Stimulated activated CD8-positive, alpha-beta memory T cell treated with anti-CD3 and anti-CD28 coated beads, Interleukin-15, amount 100 ng/mL, for 48 hours (primary cell): ENCODE data around the gene RAB3GAP1.
A peak's percentile ranks its signal among the peaks of the same experiment; 100 is the strongest.
"Not testable (repeated sequence)": the region's sequence is repeated elsewhere in the genome, so short reads cannot be mapped to it uniquely, and the experiment has no call there.

Source experiments
- DNase-seq, 2 donors: peaks; one replicate each; pipeline ENCODE4 v3.0.0-alpha.2; 2020; ENCODE audit warnings: low read depth in 2 of 2

RAB3GAP1 gene

GRCh38 chr2:135052042-135052876 is at the start of gene RAB3GAP1:
Gene RAB3GAP1, plus strand, starts transcription at chr2:135052292. Its CDS starts 16 bp downstream, at chr2:135052308.
- DNase-seq, result peak; percentile 89 to 92

GRCh38 chr2:135002836-135003235 is 49.3 kb upstream of the RAB3GAP1 start:
- DNase-seq, result no peak

- peak; percentile 42 to 56 for DNase-seq
These were observed 47.9 kb upstream of the RAB3GAP1 start for GRCh38 chr2:135004005-135004746.

DNA sequence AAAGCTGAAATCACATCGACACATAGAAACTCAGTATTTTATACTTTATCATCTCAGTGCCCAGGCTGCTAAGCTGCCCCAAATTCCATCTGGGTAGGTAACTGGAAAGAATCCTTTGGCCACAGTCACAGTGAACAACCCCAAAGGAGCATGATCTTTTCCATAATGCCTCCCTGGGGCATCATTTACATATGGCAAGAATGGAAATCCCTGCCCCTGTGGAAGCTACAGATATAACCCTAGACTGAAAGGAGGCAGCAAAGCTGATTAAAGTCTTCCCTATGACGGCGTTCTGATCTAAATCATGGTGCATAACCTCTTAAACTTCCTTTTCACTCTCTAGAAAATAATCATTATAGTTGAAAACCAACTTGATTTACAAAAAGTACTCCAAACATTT is 46.3 kb upstream of the RAB3GAP1 start:
- DNase-seq, result no peak

GRCh38 chr2:135009339-135009738 is 42.8 kb upstream of the RAB3GAP1 start:
- no peak for DNase-seq

GRCh38 chr2:135010200-135010942 is 41.7 kb upstream of the RAB3GAP1 start:
- DNase-seq, result no peak

- DNase-seq, result no peak
These were observed 40.5 kb upstream of the RAB3GAP1 start for GRCh38 chr2:135011633-135012032.

- no peak for DNase-seq
These were observed 30.5 kb upstream of the RAB3GAP1 start for GRCh38 chr2:135021618-135022017.

DNA sequence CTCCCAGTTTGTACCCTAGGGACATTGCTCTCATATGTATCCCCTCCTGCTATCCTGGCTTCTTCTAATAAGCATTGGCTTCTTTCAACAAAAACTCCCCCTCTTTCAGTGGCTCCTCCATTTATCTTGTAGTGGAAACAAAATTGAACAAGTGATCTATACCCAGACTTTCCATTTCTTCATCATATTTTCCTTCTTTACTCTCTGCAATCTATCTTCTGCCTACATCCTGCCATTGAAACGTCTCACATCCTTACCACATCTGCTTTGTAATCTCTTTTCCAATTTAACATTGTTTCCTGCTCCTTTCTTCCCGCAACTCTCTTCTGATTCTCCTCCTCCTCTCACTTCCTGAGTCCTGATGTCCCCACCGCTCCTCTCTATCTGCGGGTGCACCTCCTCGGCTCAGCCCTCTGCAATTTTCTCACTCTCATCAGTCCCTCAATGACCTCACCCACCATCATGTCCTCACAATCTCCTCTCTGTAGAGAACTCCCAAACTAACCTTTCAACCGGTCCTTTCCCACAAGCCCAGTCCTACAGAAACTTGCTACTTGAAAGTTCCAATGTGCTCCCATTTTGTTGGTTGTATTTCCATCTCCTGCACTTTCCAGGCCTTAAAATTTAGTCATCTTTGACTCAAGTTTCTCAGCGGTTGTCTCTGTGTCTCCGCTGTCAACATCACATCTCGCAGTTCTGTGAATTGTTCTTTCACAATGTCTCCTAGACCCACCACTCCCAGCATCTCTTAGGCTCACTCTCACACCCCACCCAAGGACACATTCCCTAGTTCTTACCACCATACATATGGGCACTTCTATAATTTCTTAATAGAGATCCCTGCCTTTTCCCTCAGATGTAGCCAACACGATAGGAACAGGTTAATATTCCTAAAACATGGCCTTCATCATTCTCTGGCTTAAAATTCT is 28.9 kb upstream of the RAB3GAP1 start:
- DNase-seq, result no peak

DNA sequence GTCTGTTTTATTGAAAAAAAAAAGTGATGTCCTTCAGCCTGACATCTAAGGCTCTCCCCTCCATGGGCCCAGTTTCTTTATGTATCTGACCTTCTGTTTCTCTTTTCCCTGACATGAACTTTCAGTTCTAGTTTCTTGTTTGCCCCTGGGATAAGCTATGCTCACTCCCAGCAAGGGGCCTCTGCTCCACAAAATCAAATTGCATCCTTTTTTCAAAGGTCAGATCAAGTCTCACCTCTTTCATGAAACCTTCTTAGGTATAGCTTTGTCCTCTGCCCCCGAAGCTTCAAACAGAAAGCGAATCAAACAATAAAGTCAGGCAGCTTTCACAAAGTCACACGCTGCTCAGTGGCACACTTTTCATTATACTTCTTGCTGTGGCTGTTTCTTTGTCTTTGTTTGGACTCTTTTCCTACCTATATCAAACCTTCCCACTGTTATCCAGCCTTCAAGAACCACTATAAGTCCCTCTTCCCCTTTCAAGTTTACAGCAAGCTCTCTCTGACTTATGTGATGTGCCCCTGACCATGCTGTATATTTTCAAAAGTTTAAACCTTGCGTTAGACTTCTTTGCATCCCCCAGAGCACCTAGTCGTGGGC is 28.1 kb upstream of the RAB3GAP1 start:
- DNase-seq, result no peak

- DNase-seq, result no peak
These were observed 22.5 kb upstream of the RAB3GAP1 start for GRCh38 chr2:135029481-135030134.

GRCh38 chr2:135030826-135031225 is 21.3 kb upstream of the RAB3GAP1 start:
- no peak for DNase-seq

DNA sequence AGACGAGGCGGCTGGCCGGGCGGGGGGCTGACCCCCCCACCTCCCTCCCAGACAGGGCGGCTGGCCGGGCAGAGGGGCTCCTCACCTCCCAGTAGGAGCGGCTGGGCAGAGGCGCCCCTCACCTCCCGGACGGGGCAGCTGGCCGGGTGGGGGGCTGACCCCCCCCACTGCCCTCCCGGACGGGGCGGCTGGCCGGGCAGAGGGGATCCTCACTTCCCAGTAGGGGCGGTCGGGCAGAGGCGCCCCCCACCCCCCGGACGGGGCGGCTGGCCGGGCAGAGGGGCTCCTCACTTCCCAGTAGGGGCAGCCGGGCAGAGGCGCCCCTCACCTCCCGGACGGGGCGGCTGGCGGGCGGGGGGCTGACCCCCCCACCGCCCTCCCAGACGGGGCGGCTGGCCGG is 18.9 kb upstream of the RAB3GAP1 start:
- not testable (repeated sequence) for DNase-seq

DNA sequence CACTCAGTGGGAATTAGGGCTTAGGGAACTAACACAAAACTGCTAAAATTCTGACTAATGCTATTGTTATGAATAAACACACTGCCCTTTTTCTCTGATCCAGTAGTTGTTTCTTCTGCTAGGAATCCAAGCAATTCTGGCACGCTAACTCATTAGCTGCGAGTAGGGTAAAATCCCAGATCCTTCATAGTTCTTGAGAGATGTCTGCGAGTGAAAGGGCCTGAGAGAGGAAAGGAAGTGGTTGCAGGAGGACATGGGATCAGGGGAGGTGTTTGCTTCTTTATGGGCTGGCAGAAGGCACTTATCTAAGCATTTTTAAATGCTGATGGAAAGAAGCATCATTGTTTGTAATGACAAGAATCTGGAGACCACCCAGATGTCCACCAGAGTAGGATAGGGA is 14.3 kb upstream of the RAB3GAP1 start:
- no peak for DNase-seq

- no peak for DNase-seq
These were observed 8.7 kb upstream of the RAB3GAP1 start for GRCh38 chr2:135043345-135043744.

- no peak for DNase-seq
These were observed 4.8 kb upstream of the RAB3GAP1 start, which contains the start of gene MAP3K19 for GRCh38 chr2:135047300-135047699. Gene MAP3K19, minus strand, starts transcription at chr2:135047447. Its CDS starts 22,800 bp downstream, at chr2:135024647.

GRCh38 chr2:135048122-135048521 is 4.0 kb upstream of the RAB3GAP1 start:
- DNase-seq, result no peak

GRCh38 chr2:135050132-135050531 is 2.0 kb upstream of the RAB3GAP1 start:
- no peak for DNase-seq

DNA sequence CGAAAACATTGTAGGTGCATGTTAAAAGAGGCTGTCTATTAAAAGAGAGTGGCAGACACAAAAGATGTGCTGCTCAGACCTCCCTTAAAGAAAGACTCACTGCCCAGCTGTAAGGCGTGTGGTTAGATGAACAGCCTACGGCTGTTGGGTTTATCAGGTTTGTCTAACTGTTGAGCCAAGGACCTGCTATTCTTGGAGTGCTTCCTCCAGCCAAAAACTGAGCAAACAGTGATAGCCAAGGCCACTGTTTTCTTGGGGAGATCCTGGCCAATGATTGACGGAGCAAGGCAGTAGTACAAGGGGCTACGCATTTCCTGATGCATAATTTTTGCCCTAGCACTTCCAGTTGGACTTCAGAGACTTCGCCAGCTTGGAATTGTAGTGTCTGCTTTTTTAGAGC is 1.4 kb upstream of the RAB3GAP1 start:
- no peak for DNase-seq

GRCh38 chr2:135052997-135053474 is 944 bp downstream of the RAB3GAP1 start:
- peak; percentile 11 to 15 for DNase-seq
